WTC11 (cell line): ENCODE results near the gene C17orf75. TPM values are rescaled to one million over a fixed set of nuclear protein-coding genes. Genes with fewer than 3 reads are reported as not detected.
"Not testable (repeated sequence)": the region's sequence is repeated elsewhere in the genome, so short reads cannot be mapped to it uniquely, and the experiment has no call there.

ENCODE experiments used
- ATAC-seq: fragments of 200-7000 bp; cut with Tn5 transposase; 2 replicates; pipeline ENCODE4 v1.10.0; 2021; ENCODE audit warnings: mild to moderate bottlenecking, moderate library complexity
- CTCF ChIA-PET: fragments of 300-600 bp; sonication (Branson Sonifier 250); formaldehyde crosslinking; loops from one replicate; lab custom pipeline; 2021; ENCODE audit warnings: antibody characterized with exemption; lab: Charles Lee
- POLR2A ChIA-PET: fragments of 350-600 bp; sonication (Branson Sonifier 250); formaldehyde crosslinking; loops from one replicate; lab custom pipeline; 2021; ENCODE audit warnings: antibody characterized with exemption; lab: Charles Lee
- DNase-seq: peaks from one replicate; pipeline ENCODE4 v3.0.0; 2021; ENCODE audit warnings: low spot score
- H3K27ac Mint-ChIP-seq: 2 replicates; pipeline ENCODE4 v1.8.0; 2021; ENCODE audit warnings: mixed read lengths
- H3K27me3 Mint-ChIP-seq: 2 replicates; pipeline ENCODE4 v1.8.0; 2021; ENCODE audit warnings: low read depth, mild to moderate bottlenecking, moderate library complexity, mixed read lengths
- H3K36me3 Mint-ChIP-seq: 2 replicates; pipeline ENCODE4 v1.8.0; 2021; ENCODE audit warnings: mixed read lengths
- H3K4me1 Mint-ChIP-seq: 2 replicates; pipeline ENCODE4 v1.8.0; 2022; ENCODE audit warnings: mixed read lengths
- H3K4me3 Mint-ChIP-seq: 2 replicates; pipeline ENCODE4 v1.8.0; 2021; ENCODE audit warnings: mild to moderate bottlenecking, moderate library complexity, mixed read lengths
- H3K9me3 Mint-ChIP-seq: 2 replicates; pipeline ENCODE4 v1.8.0; 2021; ENCODE audit warnings: mixed read lengths
- ELF4 ChIP-seq: sonication (generic); formaldehyde crosslinking; IDR thresholded peaks from 2 replicates; pipeline ENCODE4 v1.8.1; 2022; ENCODE audit warnings: low read depth, mild to moderate bottlenecking, moderate library complexity, missing genetic modification reagents
- FOXP1 ChIP-seq: sonication (generic); formaldehyde crosslinking; IDR thresholded peaks from 2 replicates; pipeline ENCODE4 v1.8.0; 2022; ENCODE audit warnings: missing genetic modification reagents, mild to moderate bottlenecking, moderate library complexity, borderline replicate concordance
- GRHL2 ChIP-seq: fragments of 250-450 bp; sonication (Bioruptor Pico); IDR thresholded peaks from 2 replicates; pipeline ENCODE4 v1.8.0; 2022; ENCODE audit warnings: mild to moderate bottlenecking, moderate library complexity; ENCODE audit not compliant: insufficient replicate concordance, severe bottlenecking
- IRF2 ChIP-seq: sonication (generic); formaldehyde crosslinking; IDR thresholded peaks from 2 replicates; pipeline ENCODE4 v1.8.0; 2022; ENCODE audit warnings: low read depth, missing genetic modification reagents, borderline replicate concordance
- JAZF1 ChIP-seq: fragments of 250-450 bp; sonication (Bioruptor Pico); IDR thresholded peaks from 2 replicates; pipeline ENCODE4 v1.9.0; 2021; ENCODE audit warnings: moderate library complexity, mild to moderate bottlenecking, inconsistent platforms
- NFE2L1 ChIP-seq: sonication (generic); formaldehyde crosslinking; IDR thresholded peaks from 2 replicates; pipeline ENCODE4 v1.8.1; 2023; ENCODE audit warnings: missing genetic modification reagents
- OVOL2 ChIP-seq: fragments of 250-450 bp; sonication (Bioruptor Pico); IDR thresholded peaks from 2 replicates; pipeline ENCODE4 v1.9.0; 2021; ENCODE audit warnings: mild to moderate bottlenecking, borderline replicate concordance
- PRRX2 ChIP-seq: fragments of 250-450 bp; sonication (Bioruptor Pico); IDR thresholded peaks from 2 replicates; pipeline ENCODE4 v1.8.0; 2021; ENCODE audit warnings: mild to moderate bottlenecking
- SMAD4 ChIP-seq: sonication (generic); formaldehyde crosslinking; IDR thresholded peaks from 2 replicates; pipeline ENCODE4 v1.8.0; 2022; ENCODE audit warnings: mild to moderate bottlenecking, missing genetic modification reagents
- TCF7 ChIP-seq: sonication (generic); formaldehyde crosslinking; IDR thresholded peaks from 2 replicates; pipeline ENCODE4 v1.8.0; 2022; ENCODE audit warnings: mild to moderate bottlenecking, low read depth, missing genetic modification reagents, moderate library complexity
- ZNF121 ChIP-seq: sonication (generic); formaldehyde crosslinking; IDR thresholded peaks from 2 replicates; pipeline ENCODE4 v1.8.0; 2023; ENCODE audit warnings: missing genetic modification reagents
- total RNA-seq: library from RNA; stranded (reverse); gene quantifications from 3 replicates; pipeline ENCODE4 v1.2.3, GENCODE V29; 2021
- TF ChIP-seq, protein P1 (sequence below): sonication (generic); formaldehyde crosslinking; IDR thresholded peaks from 2 replicates; pipeline ENCODE4 v1.8.1; 2023; ENCODE audit warnings: mild to moderate bottlenecking, missing genetic modification reagents
- TF ChIP-seq, protein P2 (sequence below): sonication (generic); formaldehyde crosslinking; IDR thresholded peaks from 2 replicates; pipeline ENCODE4 v1.8.0; 2022; ENCODE audit warnings: missing genetic modification reagents
- TF ChIP-seq, protein P3 (sequence below): fragments of 250-450 bp; sonication (Bioruptor Pico); IDR thresholded peaks from 2 replicates; pipeline ENCODE4 v2.1.2; 2022; ENCODE audit warnings: mild to moderate bottlenecking, moderate library complexity
- TF ChIP-seq, protein P4 (sequence below): sonication (generic); formaldehyde crosslinking; IDR thresholded peaks from 2 replicates; pipeline ENCODE4 v1.8.0; 2023; ENCODE audit warnings: missing genetic modification reagents, mild to moderate bottlenecking, borderline replicate concordance
- TF ChIP-seq, protein P5 (sequence below): sonication (generic); formaldehyde crosslinking; IDR thresholded peaks from 2 replicates; pipeline ENCODE4 v1.8.1; 2022; ENCODE audit warnings: low read depth, mild to moderate bottlenecking, moderate library complexity, missing genetic modification reagents, borderline replicate concordance

Gene C17orf75
- total RNA-seq, 1 experiment from 2014 or later = 35.5 TPM

DNA sequence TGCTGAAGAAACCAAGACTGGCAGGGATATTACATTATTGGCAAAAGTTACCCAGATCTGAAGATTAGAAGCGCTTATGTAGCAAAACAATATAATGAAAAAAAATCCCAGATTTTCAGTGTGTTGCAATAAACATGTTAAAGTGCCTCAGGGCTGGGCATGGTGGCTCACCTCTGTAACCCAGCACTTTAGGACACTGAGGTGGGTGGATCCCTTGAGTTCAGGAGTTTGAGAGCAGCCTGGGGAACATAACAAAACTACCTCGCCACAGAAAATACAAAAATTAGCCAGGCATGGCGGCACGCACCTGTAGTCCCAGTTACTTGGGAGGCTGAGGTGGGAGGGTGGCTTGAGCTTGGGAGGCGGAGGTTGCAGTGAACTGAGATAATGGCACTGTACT lies 14.8 kb upstream of the C17orf75 start:
- CTCF ChIA-PET = no interaction called here
- Mint-ChIP-seq H3K27me3 (no peaks in the 10 kb centered on the region), H3K36me3 (peaks cover 72% of the 10 kb centered on the region), H3K27ac (peak overlapping the region; percentile 25; the same call in 1 of the 2 replicates), H3K9me3 (no peaks in the 10 kb centered on the region), H3K4me3 (no peak overlapping the region), H3K4me1 (peaks cover 31% of the 10 kb centered on the region)
- POLR2A ChIA-PET = no interaction called here
- DNase-seq (no peak), ATAC-seq (no peak)
- no peak for TF ChIP-seq GRHL2 (CRISPR knock-in tag)
- TF ChIP-seq, protein P1, sequence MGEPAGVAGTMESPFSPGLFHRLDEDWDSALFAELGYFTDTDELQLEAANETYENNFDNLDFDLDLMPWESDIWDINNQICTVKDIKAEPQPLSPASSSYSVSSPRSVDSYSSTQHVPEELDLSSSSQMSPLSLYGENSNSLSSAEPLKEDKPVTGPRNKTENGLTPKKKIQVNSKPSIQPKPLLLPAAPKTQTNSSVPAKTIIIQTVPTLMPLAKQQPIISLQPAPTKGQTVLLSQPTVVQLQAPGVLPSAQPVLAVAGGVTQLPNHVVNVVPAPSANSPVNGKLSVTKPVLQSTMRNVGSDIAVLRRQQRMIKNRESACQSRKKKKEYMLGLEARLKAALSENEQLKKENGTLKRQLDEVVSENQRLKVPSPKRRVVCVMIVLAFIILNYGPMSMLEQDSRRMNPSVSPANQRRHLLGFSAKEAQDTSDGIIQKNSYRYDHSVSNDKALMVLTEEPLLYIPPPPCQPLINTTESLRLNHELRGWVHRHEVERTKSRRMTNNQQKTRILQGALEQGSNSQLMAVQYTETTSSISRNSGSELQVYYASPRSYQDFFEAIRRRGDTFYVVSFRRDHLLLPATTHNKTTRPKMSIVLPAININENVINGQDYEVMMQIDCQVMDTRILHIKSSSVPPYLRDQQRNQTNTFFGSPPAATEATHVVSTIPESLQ = no peak
- TF ChIP-seq OVOL2 (CRISPR knock-in tag) = no peak
- TF ChIP-seq, protein P2, sequence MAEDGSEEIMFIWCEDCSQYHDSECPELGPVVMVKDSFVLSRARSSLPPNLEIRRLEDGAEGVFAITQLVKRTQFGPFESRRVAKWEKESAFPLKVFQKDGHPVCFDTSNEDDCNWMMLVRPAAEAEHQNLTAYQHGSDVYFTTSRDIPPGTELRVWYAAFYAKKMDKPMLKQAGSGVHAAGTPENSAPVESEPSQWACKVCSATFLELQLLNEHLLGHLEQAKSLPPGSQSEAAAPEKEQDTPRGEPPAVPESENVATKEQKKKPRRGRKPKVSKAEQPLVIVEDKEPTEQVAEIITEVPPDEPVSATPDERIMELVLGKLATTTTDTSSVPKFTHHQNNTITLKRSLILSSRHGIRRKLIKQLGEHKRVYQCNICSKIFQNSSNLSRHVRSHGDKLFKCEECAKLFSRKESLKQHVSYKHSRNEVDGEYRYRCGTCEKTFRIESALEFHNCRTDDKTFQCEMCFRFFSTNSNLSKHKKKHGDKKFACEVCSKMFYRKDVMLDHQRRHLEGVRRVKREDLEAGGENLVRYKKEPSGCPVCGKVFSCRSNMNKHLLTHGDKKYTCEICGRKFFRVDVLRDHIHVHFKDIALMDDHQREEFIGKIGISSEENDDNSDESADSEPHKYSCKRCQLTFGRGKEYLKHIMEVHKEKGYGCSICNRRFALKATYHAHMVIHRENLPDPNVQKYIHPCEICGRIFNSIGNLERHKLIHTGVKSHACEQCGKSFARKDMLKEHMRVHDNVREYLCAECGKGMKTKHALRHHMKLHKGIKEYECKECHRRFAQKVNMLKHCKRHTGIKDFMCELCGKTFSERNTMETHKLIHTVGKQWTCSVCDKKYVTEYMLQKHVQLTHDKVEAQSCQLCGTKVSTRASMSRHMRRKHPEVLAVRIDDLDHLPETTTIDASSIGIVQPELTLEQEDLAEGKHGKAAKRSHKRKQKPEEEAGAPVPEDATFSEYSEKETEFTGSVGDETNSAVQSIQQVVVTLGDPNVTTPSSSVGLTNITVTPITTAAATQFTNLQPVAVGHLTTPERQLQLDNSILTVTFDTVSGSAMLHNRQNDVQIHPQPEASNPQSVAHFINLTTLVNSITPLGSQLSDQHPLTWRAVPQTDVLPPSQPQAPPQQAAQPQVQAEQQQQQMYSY (CRISPR knock-in tag) = no peak
- no peak for TF ChIP-seq NFE2L1 (CRISPR knock-in tag)
- TF ChIP-seq TCF7 (CRISPR knock-in tag) = no peak
- TF ChIP-seq PRRX2 (CRISPR knock-in tag) = no peak
- no peak for TF ChIP-seq ZNF121
- TF ChIP-seq SMAD4 (CRISPR knock-in tag) = no peak

DNA sequence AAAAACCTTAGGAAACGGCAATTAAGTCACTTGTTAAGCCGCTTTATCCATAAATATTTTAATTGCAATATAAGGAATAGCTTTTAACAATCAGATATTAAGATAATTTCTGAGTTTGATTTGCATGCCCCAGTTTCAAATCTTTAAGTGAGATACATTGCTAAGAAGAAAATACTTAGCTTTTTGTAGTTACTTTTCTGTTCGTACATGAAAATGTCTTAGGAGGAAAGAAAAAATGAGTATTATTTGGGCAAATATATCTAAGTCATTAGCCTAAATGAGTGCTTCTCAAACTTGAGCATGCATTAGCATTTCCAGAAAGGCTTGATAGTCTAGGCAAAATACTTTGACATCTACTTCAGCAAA lies 14.4 kb upstream of the C17orf75 start:
- POLR2A ChIA-PET = no interaction called here

DNA sequence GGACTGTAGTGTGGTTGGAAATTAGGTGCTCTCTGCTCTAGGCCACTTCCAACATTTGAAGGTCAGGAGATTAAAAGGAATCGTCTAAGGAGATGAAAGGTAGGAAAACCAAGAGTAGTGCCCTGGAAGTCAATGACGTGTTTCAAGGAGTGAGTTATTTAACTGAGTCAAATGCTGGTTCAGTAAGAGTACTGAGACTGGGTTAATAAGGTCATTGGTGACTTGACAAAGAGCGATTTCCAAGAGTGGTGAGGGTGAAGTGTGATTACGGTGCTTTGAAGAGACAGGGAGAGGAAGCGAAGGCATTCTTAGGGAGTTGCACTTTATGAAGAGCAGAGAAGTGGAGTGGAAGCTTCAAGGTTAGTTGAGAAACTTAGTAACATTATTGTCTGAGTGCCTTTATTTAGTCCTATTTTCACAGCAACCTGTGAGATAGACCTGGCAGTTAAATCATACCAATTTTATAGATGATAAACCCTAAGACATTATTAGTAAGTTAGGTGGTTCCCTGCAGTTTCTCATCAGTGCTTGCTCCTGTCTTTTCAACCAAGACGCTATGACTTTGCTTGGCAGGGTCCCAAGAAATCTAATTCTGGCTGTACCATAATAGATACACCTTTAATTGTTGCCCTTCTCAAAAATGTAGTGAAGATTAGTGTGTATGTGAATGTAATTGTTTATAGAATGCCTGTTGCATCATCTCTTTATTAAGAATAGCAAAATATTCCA lies 13.8 kb upstream of the C17orf75 start:
- H3K27me3 Mint-ChIP-seq = no peaks in the 10 kb centered on the region
- H3K36me3 Mint-ChIP-seq = peaks cover 69% of the 10 kb centered on the region
- ATAC-seq (no peak), DNase-seq (no peak)
- H3K4me1 Mint-ChIP-seq = peaks cover 35% of the 10 kb centered on the region
- TF ChIP-seq JAZF1 (CRISPR knock-in tag) (no peak), IRF2 (CRISPR knock-in tag) (no peak), ELF4 (no peak)
- TF ChIP-seq, protein P3, sequence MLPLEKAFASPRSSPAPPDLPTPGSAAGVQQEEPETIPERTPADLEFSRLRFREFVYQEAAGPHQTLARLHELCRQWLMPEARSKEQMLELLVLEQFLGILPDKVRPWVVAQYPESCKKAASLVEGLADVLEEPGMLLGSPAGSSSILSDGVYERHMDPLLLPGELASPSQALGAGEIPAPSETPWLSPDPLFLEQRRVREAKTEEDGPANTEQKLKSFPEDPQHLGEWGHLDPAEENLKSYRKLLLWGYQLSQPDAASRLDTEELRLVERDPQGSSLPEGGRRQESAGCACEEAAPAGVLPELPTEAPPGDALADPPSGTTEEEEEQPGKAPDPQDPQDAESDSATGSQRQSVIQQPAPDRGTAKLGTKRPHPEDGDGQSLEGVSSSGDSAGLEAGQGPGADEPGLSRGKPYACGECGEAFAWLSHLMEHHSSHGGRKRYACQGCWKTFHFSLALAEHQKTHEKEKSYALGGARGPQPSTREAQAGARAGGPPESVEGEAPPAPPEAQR (CRISPR knock-in tag) = no peak
- TF ChIP-seq, protein P4, sequence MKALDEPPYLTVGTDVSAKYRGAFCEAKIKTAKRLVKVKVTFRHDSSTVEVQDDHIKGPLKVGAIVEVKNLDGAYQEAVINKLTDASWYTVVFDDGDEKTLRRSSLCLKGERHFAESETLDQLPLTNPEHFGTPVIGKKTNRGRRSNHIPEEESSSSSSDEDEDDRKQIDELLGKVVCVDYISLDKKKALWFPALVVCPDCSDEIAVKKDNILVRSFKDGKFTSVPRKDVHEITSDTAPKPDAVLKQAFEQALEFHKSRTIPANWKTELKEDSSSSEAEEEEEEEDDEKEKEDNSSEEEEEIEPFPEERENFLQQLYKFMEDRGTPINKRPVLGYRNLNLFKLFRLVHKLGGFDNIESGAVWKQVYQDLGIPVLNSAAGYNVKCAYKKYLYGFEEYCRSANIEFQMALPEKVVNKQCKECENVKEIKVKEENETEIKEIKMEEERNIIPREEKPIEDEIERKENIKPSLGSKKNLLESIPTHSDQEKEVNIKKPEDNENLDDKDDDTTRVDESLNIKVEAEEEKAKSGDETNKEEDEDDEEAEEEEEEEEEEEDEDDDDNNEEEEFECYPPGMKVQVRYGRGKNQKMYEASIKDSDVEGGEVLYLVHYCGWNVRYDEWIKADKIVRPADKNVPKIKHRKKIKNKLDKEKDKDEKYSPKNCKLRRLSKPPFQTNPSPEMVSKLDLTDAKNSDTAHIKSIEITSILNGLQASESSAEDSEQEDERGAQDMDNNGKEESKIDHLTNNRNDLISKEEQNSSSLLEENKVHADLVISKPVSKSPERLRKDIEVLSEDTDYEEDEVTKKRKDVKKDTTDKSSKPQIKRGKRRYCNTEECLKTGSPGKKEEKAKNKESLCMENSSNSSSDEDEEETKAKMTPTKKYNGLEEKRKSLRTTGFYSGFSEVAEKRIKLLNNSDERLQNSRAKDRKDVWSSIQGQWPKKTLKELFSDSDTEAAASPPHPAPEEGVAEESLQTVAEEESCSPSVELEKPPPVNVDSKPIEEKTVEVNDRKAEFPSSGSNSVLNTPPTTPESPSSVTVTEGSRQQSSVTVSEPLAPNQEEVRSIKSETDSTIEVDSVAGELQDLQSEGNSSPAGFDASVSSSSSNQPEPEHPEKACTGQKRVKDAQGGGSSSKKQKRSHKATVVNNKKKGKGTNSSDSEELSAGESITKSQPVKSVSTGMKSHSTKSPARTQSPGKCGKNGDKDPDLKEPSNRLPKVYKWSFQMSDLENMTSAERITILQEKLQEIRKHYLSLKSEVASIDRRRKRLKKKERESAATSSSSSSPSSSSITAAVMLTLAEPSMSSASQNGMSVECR (CRISPR knock-in tag) = no peak
- TF ChIP-seq, protein P5, sequence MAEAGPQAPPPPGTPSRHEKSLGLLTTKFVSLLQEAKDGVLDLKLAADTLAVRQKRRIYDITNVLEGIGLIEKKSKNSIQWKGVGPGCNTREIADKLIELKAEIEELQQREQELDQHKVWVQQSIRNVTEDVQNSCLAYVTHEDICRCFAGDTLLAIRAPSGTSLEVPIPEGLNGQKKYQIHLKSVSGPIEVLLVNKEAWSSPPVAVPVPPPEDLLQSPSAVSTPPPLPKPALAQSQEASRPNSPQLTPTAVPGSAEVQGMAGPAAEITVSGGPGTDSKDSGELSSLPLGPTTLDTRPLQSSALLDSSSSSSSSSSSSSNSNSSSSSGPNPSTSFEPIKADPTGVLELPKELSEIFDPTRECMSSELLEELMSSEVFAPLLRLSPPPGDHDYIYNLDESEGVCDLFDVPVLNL (CRISPR knock-in tag) = no peak
- POLR2A ChIA-PET = no interaction called here
- H3K9me3 Mint-ChIP-seq = no peaks in the 10 kb centered on the region
- H3K27ac Mint-ChIP-seq = peak overlapping the region; percentile 91
- peak overlapping the region; percentile 25 for H3K4me3 Mint-ChIP-seq
- CTCF ChIA-PET = interaction anchor here (1.2 kb wide), 1 partner anchor 88 kb away, joined by 4 read pairs; the partner anchor contains the start of gene PSMD11

More for the DNA sequence above, 14.4 kb upstream of the C17orf75 start:
- TF ChIP-seq FOXP1 = no peak
- H3K27ac Mint-ChIP-seq = peak overlapping the region; percentile 25; the same call in 1 of the 2 replicates
- peaks cover 73% of the 10 kb centered on the region for H3K36me3 Mint-ChIP-seq
- H3K9me3 Mint-ChIP-seq = no peaks in the 10 kb centered on the region
- DNase-seq = no peak
- peaks cover 34% of the 10 kb centered on the region for H3K4me1 Mint-ChIP-seq
- CTCF ChIA-PET = interaction anchor here (1.2 kb wide), 1 partner anchor 88 kb away, joined by 4 read pairs; the partner anchor contains the start of gene PSMD11
- no peaks in the 10 kb centered on the region for H3K27me3 Mint-ChIP-seq
- no peak for ATAC-seq
- no peak overlapping the region for H3K4me3 Mint-ChIP-seq

DNA sequence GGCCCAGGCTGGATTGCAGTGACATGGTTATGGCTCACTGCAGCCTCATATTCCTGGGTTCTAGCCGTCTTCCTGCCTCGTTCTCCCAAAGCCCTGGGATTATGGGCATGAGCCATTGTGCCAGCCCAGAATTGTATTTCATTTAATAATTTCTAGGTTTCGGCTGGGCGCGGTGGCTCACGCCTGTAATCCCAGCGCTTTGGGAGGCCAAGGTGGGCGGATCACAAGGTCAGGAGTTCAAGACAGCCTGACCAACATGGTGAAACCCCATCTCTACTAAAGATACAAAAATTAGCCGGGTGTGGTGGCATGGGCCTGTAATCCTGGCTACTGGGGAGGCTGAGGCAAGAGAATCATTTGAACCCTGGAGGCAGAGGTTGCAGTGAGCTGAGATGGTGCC lies 10.8 kb upstream of the C17orf75 start:
- H3K36me3 Mint-ChIP-seq = peaks cover 61% of the 10 kb centered on the region
- POLR2A ChIA-PET, H3K9me3 Mint-ChIP-seq, H3K27ac Mint-ChIP-seq, H3K27me3 Mint-ChIP-seq, DNase-seq, ATAC-seq, CTCF ChIA-PET: not testable (repeated sequence)
- H3K4me1 Mint-ChIP-seq = peaks cover 42% of the 10 kb centered on the region
- H3K4me3 Mint-ChIP-seq = peak overlapping the region; percentile 99
